HG03103 (cell line): ENCODE data around the gene PCNP.
"Not testable (repeated sequence)": the region's sequence is repeated elsewhere in the genome, so short reads cannot be mapped to it uniquely, and the experiment has no call there.

Experiments
- ATAC-seq: cut with Tn5 transposase; IDR thresholded peaks from one replicate; pipeline ENCODE4 v1.9.1; 2021; ENCODE audit warnings: low read depth; ENCODE audit not compliant: unreplicated experiment

The PCNP gene, protein sequence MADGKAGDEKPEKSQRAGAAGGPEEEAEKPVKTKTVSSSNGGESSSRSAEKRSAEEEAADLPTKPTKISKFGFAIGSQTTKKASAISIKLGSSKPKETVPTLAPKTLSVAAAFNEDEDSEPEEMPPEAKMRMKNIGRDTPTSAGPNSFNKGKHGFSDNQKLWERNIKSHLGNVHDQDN

DNA sequence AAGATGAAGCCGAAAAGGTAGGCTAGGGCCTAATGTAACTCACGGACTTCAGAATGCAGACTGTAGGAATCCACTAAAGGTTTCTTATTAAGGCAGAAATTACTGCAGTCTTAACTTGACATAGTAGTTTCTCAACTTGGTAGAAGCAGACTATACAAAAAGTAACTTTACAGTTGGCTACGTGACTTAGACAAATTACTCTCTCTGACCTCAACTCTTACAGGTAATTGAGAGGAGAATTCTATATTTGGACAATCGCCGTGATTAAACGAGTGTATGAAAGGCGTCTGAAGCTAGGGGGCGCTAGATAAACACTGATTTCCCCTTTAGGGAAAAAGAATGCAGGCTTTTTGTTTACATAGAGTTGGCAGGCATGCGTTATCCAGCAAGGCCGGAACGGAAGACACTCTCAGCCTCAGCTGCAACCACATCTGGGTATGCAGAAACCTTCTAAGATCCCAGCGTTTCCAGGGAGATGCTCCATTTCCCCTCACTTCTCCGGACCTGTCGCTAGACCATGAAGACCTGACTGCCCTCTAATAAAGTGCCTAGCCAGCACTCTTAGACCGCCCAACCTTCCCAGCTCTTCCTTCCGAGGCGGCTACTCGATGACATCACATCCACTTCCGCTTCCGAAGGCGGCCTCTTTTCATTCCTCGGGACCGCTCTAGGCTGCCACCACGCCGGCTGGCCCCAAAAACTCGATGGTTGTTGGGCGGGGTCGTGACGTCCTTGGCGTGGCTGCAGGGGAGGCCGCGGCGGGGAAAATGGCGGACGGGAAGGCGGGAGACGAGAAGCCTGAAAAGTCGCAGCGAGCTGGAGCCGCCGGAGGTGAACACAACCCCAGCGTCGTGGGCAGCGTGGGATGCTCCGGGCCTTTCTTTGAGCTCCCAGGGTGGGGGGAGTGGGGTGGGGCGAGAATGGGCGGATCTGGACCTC, at the start of gene PCNP:
Gene PCNP, plus strand, starts transcription at position 732 of the 939 bp plus-strand sequence. Its CDS starts 36 bp downstream, at position 768.
- peak; percentile 72 for ATAC-seq

DNA sequence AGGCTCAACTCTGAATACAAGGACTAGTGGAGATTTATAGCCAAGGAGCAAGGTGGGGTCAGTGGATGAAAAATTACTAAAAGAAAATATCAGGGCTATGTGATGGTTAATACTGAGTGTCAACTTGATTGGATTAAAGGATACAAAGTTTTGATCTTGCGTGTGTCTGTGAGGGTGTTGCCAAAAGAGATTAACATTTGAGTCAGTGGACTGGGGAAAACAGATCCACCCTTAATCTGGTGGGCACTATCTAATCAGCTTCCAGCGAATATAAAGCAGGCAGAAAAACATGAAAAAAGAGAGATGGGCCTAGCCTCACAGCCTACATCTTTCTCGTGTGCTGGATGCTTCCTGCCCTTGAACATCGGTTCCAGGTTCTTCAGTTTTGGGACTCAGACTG, 46.5 kb upstream of the PCNP start:
- ATAC-seq = no peak

DNA sequence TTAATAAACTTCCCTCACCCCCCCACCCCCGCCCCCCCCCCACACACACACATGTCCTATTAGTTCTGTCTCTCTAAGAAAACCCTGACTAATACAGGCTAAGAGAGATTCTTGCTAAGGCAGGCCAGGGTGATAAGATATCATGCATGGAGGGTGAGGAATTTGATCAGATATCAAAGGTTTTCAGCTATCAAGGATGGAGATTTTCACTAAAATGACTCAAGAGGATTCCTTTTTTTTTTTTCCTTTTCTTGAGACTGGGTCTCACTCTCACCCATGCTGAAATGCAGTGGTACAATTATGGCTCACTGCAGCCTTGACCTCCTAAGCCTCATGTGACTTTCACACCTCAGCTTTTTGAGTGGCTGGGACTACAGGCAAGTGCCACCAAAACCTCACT, 46.1 kb upstream of the PCNP start:
- no peak for ATAC-seq

DNA sequence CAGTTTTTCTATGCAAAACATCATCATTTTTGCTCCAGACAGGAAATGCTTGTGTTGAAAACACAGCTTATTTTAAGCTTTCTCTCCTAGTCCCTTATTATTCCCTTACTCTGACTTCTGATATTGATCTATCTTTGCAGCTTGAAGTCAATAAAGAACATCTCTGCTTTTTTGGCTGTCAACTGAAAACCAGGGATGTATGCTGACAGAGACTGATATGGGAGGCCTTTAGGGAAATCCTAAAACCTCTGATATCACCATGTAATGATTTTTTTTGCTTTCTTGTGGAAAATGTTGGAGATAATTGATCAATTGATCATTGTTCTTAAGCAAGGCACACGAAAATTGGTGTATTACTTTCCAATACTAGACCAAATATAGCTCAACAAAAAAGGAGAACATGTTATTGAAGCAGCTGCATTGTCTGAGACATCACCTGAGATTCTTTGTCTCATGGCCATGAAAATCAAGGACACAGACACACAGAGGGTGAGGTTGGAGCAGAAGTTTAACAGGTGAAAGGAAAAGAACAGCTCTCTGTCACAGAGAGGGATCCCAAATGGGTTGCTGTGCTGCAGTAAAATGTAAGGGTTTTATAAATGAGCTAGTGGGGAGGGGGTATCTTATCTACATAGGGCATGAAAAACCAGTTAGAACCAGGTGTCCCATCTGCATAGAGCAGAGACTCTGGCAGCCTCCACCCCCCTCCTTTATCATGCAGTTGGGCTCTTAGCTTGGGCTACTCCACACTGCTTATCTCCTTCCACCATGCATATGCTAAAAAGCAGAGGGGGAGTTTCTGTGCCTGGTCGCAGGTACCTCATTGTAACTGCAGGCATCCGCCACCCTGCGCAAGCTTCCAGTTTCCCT, 43.9 kb upstream of the PCNP start:
- ATAC-seq = no peak

DNA sequence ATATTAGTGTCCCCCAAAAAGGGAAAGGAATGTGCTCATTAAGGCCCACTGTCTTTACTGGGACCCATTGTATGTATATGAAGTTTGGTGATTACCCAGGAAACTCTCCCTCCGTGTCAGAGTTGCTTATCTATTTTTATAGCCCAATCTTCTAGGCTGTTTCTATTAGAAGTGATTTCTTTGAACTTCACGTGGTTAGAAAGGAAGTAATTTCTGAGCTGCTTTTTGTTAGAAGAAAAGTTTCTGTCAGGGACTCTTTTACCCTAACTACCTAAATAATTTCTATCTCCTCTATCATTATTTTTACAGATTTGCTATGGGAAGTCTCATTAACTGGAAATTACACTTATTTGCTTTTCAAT, 43.3 kb upstream of the PCNP start:
- ATAC-seq = no peak

DNA sequence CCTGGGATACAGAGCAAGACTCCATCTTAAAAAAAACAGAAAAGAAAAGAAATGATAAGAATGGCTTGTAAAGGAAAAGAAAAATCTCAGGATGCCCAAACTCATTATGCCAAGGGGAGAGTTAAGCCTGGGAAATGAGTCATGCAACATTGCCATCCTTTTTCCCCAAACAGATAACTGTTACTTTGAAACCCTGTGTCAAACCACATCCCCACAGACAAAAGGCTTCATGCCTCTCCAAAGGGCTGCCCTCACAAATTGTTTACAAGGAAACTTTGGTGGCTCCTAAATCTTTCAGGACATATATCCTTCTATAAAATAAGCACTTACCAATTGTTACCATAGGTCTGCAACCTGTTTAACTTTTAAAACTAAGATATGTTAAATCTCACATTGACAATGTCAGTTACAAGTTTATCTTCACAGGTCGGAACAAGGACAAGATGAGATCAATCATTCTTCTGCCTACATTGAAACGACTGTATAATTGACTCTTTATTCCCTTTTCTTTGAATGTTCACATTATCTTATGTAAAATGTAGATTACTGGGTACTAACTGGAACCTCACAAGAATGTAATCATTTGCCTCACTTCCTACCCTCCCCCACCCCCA, 42.4 kb upstream of the PCNP start:
- ATAC-seq = no peak

DNA sequence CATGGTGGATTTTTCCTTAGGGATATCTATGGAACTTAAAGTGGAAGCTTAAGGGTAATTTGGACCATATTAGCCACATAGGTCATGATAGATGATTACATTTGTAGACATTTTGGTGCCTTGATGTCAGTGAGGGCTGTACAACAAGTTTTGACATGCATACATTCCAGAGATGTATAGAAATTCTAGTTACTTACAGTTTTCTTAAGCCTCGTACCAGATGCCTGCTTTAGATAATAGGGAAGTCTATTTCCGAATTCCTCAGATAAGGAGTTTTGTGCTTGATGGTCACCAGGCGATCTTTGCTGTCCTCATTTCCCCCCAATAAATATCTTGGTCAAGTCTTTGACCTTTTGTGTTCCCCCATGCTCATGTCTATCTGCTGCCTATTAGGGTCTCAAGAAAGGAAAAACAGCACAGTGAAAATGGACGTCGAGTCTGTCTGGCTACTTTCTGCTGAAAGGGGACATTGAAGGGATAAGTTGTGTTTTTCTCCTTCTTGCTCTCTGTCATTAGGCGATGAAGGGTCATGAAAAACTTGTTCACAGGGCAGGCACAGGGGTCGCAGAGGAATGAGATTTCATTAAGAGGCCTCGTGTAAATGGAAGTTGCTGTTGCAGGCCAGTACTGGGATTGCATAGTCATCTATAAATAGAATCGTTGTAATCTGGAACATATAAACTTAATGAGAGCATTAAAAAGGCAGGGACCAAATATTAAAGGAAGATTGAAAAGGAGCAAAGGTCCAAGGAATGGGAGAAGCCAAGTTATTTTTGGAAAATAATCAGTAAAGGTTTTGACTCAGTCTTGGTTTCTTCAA, 41.0 kb upstream of the PCNP start:
- ATAC-seq = no peak

DNA sequence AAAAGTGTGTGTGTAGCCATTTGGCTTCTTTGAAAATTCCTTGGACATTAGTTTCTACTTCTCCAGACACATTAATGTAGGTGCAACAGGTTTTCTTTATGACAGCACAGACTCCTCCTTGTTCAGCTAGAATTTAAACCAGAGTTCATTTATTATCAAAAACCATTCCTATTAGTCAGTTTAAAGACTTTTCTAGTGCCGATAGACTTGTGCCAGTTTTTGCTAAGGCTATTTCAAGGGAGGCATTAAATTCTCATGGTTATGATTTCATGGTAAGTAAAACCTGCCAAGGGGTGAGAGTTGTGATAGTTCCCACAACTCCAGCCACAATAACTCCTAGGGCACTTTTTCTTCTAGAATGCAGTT, 40.4 kb upstream of the PCNP start:
- no peak for ATAC-seq

DNA sequence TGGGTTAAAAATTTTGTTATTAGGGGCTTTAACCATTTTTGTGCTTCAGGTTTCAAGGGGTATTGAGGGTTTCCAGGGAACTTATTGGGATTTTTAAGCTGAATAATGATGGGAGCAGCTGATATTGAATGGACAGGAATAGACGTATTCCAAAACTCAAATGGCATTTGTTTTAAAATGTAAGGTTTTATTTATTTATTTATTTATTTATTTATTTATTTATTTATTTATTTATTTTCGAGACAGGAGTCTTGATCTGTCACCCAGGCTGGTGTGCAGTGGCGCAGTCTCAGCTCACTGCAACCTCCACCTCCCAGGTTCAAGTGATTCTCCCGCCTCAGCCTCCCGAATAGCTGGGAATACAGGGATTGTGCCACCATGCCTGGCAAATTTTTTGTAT, 38.8 kb upstream of the PCNP start:
- no peak for ATAC-seq

DNA sequence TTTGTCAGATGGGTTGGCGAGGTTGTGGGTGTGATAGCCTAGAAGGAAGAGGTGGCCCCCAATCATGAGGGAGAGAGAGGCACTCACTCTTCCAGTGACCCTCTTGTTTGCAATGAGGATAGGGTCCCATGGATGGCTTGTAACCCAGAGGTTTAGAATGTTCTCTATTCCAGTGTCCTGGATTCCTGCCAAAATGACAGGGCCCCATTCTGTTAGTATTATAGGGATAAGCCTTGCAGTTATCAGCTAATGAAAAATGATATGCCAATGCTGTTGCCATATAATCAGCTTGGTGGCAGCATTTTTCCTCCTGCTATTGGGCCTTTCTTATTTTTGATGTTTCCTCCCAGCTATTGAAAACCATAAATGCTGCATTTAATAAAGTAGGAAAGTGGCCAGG, 37.7 kb upstream of the PCNP start:
- ATAC-seq = no peak

DNA sequence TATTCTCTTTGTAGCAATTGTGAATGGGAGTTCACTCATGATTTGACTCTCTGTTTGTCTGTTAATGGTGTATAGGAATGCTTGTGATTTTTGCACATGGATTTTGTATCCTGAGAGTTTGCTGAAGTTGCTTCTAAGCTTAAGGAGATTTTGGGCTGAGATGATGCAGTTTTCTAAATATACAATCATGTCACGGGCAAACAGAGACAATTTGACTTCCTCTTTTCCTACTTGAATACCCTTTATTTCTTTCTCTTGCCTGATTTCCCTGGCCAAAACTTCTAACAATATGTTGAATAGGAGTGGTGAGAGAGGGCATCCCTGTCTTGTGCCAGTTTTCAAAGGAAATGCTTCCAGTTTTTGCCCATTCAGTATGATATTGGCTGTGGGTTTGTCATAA, 37.0 kb upstream of the PCNP start:
- ATAC-seq = not testable (repeated sequence)

DNA sequence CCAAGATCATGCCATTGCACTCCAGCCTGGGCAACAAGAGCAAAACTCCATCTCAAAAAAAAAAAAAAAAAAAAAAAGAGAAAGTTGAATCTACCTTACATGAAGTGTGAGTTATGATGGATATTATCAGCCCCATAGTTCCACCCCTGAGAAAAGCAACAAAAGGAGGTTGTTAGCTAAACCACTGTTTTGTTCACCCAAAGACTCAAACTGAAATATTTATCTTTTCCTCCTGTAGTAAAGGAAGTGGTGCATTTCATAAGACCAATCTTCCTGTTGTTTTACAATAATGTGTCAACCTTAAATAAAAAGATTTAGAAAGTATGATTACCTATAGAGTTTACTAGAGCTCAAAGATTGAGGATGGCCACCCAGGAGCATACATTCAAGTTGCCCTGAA, 31.0 kb upstream of the PCNP start:
- no peak for ATAC-seq

DNA sequence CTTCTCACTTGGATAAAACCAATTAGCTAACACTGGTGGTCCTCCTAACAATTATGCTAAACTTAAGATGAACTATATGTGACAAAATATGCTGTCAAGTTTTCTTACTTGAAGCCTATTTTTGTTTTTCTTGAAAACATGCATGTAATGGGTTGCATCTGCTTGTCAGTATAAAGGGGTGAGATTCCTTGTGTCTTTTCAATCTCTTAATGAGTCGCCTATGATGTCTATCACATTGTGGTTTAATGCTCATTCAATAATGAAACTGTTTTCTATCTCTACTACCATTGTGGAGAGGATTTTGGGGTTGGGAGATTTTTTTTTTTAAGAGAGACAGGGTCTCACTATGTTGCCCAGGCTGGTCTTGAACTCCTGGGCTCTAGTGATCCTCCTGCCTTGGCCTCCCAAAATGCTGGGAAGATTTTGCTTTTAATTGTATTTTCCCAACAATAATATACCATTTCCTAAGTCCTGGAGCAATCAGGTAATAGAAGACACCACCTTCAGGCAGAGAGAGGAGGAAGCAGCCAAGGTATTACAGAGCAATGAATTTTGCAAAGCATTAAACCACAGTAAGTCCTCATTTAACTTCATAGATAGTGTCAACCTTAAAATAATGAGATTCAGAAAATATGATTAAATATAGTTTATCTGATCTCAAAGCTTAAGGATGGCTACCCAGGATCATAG, 29.7 kb upstream of the PCNP start:
- ATAC-seq = no peak

DNA sequence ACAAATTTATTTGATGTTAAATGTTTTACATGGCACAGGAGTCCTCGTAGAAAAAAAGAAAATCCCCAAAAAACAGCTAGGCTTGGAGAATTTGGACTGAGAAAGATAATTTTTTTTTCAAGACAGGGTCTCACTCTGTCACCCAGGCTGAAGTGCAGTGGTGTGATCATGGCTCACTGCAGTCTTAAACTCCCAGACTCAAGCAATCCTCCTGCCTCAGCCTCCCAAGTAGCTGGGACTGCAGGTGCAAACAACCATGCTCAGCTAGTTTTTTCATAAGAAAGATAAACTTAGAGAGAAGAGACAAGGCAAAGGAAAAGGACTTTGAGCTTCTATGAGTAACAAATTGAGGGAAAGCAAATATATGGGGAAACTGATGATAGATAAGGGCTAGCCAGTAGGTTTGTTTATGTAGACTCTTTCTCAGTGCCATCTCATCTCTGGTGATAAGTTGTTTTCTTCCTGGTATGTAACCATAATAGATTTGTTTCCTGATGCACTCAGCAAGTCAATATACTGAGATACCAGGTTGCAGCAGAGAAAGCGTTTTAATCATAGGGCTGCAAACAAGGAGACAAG, 25.4 kb upstream of the PCNP start:
- no peak for ATAC-seq

DNA sequence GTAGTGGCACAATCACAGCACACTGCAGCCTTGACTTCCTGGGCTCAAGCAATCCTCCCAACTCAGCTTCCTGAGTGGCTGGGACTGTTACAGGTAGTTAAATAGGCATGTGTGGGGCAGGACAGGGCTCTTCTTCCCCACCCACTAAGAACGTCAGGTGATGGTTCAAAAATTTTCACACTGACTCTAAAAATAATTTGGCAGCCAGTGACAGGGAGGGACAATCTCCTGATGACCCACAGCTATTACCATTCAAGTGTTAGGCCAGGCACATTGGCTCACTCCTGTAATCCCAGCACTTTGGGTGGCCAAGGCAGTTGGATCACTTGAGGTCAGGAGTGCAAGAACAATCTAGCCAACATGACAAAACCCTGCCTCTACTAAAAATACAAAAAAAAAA, 24.5 kb upstream of the PCNP start:
- ATAC-seq = no peak

DNA sequence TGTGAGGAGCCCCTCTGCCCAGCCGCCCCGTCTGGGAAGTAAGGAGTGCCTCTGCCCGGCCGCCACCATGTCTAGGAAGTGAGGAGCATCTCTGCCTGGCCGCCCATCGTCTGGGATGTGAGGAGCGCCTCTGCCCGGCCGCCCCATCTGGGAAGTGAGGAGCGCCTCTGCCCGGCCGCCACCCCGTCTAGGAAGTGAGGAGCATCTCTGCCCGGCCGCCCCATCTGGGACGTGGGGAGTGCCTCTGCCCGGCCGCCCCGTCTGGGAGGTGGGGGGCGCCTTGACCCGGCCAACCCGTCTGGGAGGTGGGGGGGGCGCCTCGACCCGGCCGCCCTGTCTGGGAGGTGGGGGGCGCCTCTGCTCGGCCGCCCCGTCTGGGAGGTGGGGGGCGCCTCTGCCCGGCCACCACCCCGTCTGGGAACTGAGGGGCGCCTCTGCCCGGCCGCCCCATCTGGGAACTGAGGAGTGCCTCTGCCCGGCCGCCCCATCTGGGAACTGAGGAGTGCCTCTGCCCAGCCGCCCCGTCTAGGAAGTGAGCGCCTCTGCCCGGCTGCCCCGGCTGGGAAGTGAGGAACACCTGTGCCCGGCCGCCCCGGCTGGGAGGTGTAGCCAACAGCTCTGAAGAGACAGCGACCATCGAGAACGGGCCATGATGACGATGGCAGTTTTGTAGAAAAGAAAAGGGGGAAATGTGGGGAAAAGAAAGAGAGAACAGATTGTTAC, 22.5 kb upstream of the PCNP start:
- ATAC-seq = not testable (repeated sequence)

DNA sequence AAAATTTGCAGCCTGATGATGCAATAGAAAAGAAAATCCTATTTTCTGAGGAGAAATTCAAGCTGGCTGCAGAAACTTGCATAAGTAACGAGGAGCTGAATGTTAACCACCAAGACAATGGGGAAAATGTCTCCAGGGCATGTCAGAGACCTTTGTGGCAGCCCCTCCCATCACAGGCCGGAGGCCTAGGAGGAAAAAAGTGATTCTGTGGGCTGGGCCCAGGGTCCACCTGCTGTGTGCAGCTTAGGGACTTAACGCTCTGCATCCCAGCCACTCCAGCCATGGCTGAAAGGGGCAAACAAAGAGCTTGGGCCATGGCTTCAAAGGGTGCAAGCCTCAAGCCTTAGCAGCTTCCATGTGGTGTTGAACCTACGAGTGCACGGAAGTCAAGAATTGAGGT, 20.6 kb upstream of the PCNP start:
- not testable (repeated sequence) for ATAC-seq

DNA sequence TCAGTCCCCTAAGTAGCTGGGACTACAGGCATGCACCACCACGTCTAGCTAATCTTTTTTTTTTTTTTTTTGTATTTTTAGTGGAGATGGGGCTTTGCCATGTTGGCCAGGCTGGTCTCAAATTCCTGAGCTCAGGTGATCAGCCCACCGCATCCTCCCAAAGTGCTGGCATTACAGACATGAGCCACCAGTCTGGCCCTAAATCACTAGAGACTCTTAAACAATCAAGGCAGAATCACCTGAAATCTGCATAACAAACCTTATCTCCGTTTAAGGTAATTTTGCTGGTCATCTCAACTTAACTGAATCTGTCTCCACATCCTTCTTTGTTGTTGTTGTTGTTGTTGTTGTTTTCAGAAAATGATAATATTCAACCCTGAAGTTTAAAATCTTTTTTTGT, 17.9 kb upstream of the PCNP start:
- ATAC-seq = no peak
